Activated B cell treated with CpG ODN at 0.5 μM for 24 hours (primary cell): Measurements from ENCODE around the gene TAF1D. TPM values are rescaled to one million over a fixed set of nuclear protein-coding genes. Genes with fewer than 3 reads are reported as not detected.

Experiments used
- ATAC-seq: fragments of 200-7000 bp; cut with Tn5 transposase; one replicate; pipeline ENCODE4 v1.10.0; 2021; ENCODE audit warnings: low read depth, mild to moderate bottlenecking, moderate library complexity
- CTCF ChIA-PET: fragments of 350-600 bp; sonication (Branson Sonifier 250); formaldehyde crosslinking; loops from one replicate; lab custom pipeline; 2021; ENCODE audit warnings: antibody characterized with exemption; lab: Charles Lee
- POLR2A ChIA-PET: fragments of 350-600 bp; sonication (Branson Sonifier 250); formaldehyde crosslinking; loops from one replicate; lab custom pipeline; 2021; ENCODE audit warnings: antibody characterized with exemption; lab: Charles Lee
- DNase-seq: peaks from one replicate; pipeline ENCODE4 v3.0.0; 2022
- H3K27ac Mint-ChIP-seq: one replicate; pipeline ENCODE4 v1.8.0; 2020; ENCODE audit warnings: mixed read lengths
- H3K27me3 Mint-ChIP-seq: one replicate; pipeline ENCODE4 v1.8.0; 2021; ENCODE audit warnings: mixed read lengths
- H3K36me3 Mint-ChIP-seq: one replicate; pipeline ENCODE4 v1.8.0; 2021; ENCODE audit warnings: low read depth, mixed read lengths
- H3K4me1 Mint-ChIP-seq: one replicate; pipeline ENCODE4 v1.8.0; 2021; ENCODE audit warnings: mixed read lengths
- H3K4me3 Mint-ChIP-seq: one replicate; pipeline ENCODE4 v1.8.0; 2020; ENCODE audit warnings: mild to moderate bottlenecking, mixed read lengths
- H3K9me3 Mint-ChIP-seq: one replicate; pipeline ENCODE4 v1.8.0; 2020; ENCODE audit warnings: mixed read lengths
- intact Hi-C: fragments of 100-400 bp; cut with micrococcal nuclease; formaldehyde crosslinking; loops from one replicate; pipeline ENCODE4 v1.15.1; 2024
- total RNA-seq: library from RNA; stranded (reverse); gene quantifications from 2 replicates; pipeline ENCODE4 v1.2.3, GENCODE V29; 2022
- TF ChIP-seq, protein P1 (sequence below): fragments of 200-600 bp; IDR thresholded peaks from one replicate; pipeline ENCODE4 v1.8.0; 2022; ENCODE audit warnings: antibody characterized with exemption, mild to moderate bottlenecking

Gene TAF1D
- total RNA-seq, 1 donor from 2014 or later: 315 TPM

DNA sequence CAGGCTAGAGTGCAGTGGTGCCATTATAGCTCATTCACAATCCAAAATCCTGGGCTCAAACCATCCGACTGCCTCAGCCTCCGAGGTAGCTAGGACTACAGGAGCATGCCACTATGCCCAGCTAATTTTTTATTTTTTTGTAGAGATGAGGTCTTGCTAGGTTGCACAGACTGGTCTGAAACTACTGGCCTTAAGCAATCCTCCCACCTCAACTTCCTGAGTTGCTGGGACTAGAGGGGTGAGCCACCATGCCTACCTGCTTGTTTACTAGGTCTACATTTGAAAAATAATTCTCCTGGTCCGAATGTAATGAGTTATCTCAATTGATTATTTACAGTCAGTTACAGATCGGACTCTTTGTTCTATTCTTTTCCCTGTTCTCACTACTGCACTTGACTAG, 22.0 kb downstream of the TAF1D start:
- Mint-ChIP-seq H3K4me1 (peaks cover 33% of the 10 kb centered on the region), H3K9me3 (peaks cover 2% of the 10 kb centered on the region), H3K4me3 (no peak overlapping the region), H3K27ac (no peak overlapping the region), H3K27me3 (no peaks in the 10 kb centered on the region), H3K36me3 (peaks cover 59% of the 10 kb centered on the region)
- ChIA-PET CTCF (interaction anchor here (1.5 kb wide), 1 partner anchor 21 kb away, joined by 5 read pairs; no protein-coding TSS in a partner anchor), POLR2A (interaction anchor here (0.7 to 4.2 kb wide), 6 partner anchors 10 to 65 kb away, joined by 3 to 99 read pairs (median 6); partner anchors contain the start of genes C11orf54, MED17 and TAF1D)
- no peak for ATAC-seq
- DNase-seq: no peak
- intact Hi-C loops: no loop called here
- TF ChIP-seq, protein P1, sequence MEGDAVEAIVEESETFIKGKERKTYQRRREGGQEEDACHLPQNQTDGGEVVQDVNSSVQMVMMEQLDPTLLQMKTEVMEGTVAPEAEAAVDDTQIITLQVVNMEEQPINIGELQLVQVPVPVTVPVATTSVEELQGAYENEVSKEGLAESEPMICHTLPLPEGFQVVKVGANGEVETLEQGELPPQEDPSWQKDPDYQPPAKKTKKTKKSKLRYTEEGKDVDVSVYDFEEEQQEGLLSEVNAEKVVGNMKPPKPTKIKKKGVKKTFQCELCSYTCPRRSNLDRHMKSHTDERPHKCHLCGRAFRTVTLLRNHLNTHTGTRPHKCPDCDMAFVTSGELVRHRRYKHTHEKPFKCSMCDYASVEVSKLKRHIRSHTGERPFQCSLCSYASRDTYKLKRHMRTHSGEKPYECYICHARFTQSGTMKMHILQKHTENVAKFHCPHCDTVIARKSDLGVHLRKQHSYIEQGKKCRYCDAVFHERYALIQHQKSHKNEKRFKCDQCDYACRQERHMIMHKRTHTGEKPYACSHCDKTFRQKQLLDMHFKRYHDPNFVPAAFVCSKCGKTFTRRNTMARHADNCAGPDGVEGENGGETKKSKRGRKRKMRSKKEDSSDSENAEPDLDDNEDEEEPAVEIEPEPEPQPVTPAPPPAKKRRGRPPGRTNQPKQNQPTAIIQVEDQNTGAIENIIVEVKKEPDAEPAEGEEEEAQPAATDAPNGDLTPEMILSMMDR: no peak

DNA sequence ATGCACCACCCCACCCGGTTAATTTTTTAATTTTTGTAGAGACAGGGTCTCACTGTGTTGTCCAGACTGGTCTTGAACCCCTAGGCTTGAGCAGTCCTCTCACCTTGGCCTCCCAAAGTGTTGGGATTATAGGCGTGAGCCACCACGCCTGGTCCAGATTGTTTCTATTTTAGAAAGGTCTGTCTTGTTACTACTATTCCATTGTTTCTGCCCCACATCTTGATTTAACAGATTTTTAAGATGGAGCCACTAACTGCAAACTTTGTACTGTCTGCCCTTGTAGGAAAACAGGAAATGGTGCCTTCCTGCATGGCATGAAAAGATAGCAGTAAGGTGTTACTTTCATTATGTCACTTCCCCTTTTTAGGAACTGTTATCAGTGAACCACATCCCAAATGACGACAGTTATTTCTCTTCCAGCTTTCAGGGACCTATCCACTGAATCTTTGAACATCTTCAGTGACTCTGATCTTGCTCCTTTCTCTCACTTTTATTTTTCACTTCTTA, 23.2 kb downstream of the TAF1D start:
- ChIA-PET CTCF (interaction anchor here (1.5 kb wide), 1 partner anchor 22 kb away, joined by 5 read pairs; no protein-coding TSS in a partner anchor), POLR2A (interaction anchor here (0.8 to 4.2 kb wide), 4 partner anchors 22 to 66 kb away, joined by 3 to 99 read pairs (median 8); partner anchors contain the start of genes C11orf54, CEP295, MED17 and TAF1D)
- ATAC-seq (peak; percentile 82), DNase-seq (no peak)
- TF ChIP-seq, protein P1: no peak
- Mint-ChIP-seq H3K4me3 (peak overlapping the region; percentile 58), H3K27ac (peak overlapping the region; percentile 86), H3K36me3 (peaks cover 64% of the 10 kb centered on the region), H3K27me3 (no peaks in the 10 kb centered on the region), H3K9me3 (peaks cover 2% of the 10 kb centered on the region), H3K4me1 (peaks cover 33% of the 10 kb centered on the region)
- intact Hi-C loops: loop anchor here (1.0 kb wide), 1 partner anchor 23 kb away; the partner anchor contains the start of genes C11orf54 and TAF1D

DNA sequence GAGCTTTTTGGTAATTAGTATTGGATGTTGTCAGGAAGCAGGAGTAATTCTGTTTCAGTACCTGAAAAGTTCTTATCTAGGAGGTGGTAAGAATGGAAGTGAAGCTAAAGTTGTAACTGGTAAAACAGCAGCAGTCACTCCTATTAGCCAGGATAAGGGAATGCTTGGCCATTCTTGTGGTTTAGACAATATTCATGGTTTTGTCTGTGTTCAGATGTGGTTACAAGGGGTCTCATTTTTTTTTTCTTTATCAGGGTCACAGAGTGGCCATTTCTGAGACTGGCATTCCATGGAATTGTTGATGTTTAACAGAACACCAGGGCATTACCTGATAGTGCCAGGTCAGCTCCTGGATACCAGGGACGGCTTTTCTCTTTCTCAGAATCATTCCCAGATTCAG, 23.8 kb downstream of the TAF1D start:
- Mint-ChIP-seq H3K9me3 (peaks cover 2% of the 10 kb centered on the region), H3K27me3 (no peaks in the 10 kb centered on the region), H3K4me3 (no peak overlapping the region), H3K36me3 (peaks cover 65% of the 10 kb centered on the region), H3K27ac (peak overlapping the region; percentile 86), H3K4me1 (peaks cover 33% of the 10 kb centered on the region)
- CTCF ChIA-PET: interaction anchor here (1.2 kb wide), 1 partner anchor 21 kb away, joined by 3 read pairs; no protein-coding TSS in a partner anchor
- POLR2A ChIA-PET: interaction anchor here (0.8 to 4.2 kb wide), 4 partner anchors 10 to 66 kb away, joined by 3 to 99 read pairs (median 8); partner anchors contain the start of genes C11orf54, MED17 and TAF1D
- TF ChIP-seq, protein P1: no peak
- intact Hi-C loops: no loop called here
- ATAC-seq (no peak), DNase-seq (no peak)

DNA sequence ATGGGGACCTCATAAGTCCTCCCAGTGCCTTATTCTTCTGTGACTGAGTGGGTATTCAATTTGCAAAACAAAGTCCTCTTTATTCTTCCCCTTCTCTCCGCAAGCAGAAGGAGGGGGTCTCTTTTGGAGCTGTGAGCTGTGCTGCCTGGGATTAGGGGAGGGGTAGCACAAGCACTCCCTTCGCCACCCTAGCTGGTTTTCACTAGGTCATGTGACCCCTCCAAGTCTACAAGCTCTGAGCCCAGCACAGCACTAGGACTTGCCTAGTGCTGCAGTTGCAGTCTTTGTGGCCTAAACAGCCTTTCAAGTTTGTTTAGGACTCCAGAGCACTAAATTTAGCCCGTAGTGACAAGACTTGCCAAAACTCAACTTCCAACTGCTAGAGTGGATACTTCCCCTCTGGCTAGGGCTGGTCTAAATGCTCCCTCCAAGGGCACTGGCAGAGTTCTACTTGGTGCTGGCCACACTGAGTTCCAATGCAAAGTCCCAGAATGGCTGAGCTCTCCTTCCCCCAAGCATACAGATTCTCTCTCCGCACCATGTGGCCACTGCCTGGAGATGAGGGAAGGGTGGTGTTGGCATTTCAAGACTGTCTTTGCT, 25.4 kb downstream of the TAF1D start:
- peaks cover 64% of the 10 kb centered on the region for H3K36me3 Mint-ChIP-seq
- DNase-seq (no peak), ATAC-seq (no peak)
- no peaks in the 10 kb centered on the region for H3K27me3 Mint-ChIP-seq
- H3K4me3 Mint-ChIP-seq: no peak overlapping the region
- TF ChIP-seq, protein P1: no peak
- peak overlapping the region; percentile 43 for H3K27ac Mint-ChIP-seq
- POLR2A ChIA-PET: interaction anchor here (0.9 kb wide), 1 partner anchor 26 kb away, joined by 4 read pairs; the partner anchor contains the start of genes C11orf54 and TAF1D
- peaks cover 33% of the 10 kb centered on the region for H3K4me1 Mint-ChIP-seq
- CTCF ChIA-PET: no interaction called here
- H3K9me3 Mint-ChIP-seq: peaks cover 3% of the 10 kb centered on the region
- intact Hi-C loops: no loop called here

DNA sequence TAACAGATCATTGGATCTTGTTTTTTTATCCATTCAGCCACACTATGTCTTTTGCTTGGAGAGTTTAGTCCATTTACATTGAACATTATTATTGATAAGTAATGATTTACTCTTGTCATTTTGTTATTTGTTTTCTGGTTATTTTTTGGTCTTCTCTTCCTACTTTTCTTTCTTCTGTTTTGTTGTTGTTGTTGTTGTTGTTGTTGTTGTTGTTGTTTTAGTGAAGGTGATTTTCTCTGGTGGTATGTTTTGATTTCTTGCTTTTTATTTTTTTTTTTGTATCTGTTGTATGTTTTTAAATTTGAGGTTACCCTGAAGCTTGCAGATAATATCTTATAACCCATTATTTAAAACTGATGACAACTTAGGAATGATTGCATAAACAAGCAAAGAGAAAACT, 28.6 kb downstream of the TAF1D start:
- peaks cover 23% of the 10 kb centered on the region for H3K9me3 Mint-ChIP-seq
- intact Hi-C loops: no loop called here
- DNase-seq: no peak
- ChIA-PET CTCF (no interaction called here), POLR2A (interaction anchor here (2.5 kb wide), 1 partner anchor 28 kb away, joined by 11 read pairs; the partner anchor contains the start of genes C11orf54 and TAF1D)
- TF ChIP-seq, protein P1: no peak
- peaks cover 20% of the 10 kb centered on the region for H3K4me1 Mint-ChIP-seq
- H3K27me3 Mint-ChIP-seq: no peaks in the 10 kb centered on the region
- ATAC-seq: no peak
- no peak overlapping the region for H3K4me3 Mint-ChIP-seq
- H3K36me3 Mint-ChIP-seq: peaks cover 85% of the 10 kb centered on the region
- no peak overlapping the region for H3K27ac Mint-ChIP-seq
